Heart left ventricle (tissue), 13 donors: Measurements from ENCODE around the gene MSH3.

ENCODE experiments used
- POLR2A ChIP-seq, 2 donors: fragments of 450-650 bp; IDR thresholded peaks; one replicate each; pipeline ENCODE4 v1.6.1; 2017; ENCODE audit warnings: antibody characterized with exemption in 2 of 2, mild to moderate bottlenecking in 2 of 2, moderate library complexity in 2 of 2
- TF ChIP-seq, protein P1 (sequence below), 12 donors: fragments of 200-600 bp; sonication (generic) in 4 of 12; IDR thresholded peaks; one replicate each; pipeline versions ENCODE4 v1.5.0 to v1.8.0; 2018 to 2022; ENCODE audit warnings: antibody characterized with exemption in 12 of 12, mild to moderate bottlenecking in 5 of 12
- donor health status: ischemic (EF 13 %, LVEDD 7.1; RV severe dilation, severe dysfunction).
- donor health status: DM: no; HTN: yes; CAD: no.
- donor health status: DM: no; HTN: no; CAD: no.
- donor health status: ischemic (EF 25% LVEDD 6.9; RV normal size, moderate dysfunction).
- donor health status: ischemic (EF 25% LVEDD 5.7; RV mildly dilated, moderate dysfunction).
- donor health status: ischemic (EF 35%, LVEDD 5.7; RV mildly dilated, moderate dysfunction).
- donor health status: nonischemic (EF 11% LVEDD 7.7; RV severe dilation, severe dysfunction).
- donor health status: DM: yes; HTN: yes; CAD: no.
- donor health status: PGD.
- donor health status: ischemic (EF 29% LVEDD 5.4; RV normal size, mild dysfunction).
- donor health status: nonischemic (EF 23%, LVEDD 6.1; RV moderate dilation, normal function).

DNA sequence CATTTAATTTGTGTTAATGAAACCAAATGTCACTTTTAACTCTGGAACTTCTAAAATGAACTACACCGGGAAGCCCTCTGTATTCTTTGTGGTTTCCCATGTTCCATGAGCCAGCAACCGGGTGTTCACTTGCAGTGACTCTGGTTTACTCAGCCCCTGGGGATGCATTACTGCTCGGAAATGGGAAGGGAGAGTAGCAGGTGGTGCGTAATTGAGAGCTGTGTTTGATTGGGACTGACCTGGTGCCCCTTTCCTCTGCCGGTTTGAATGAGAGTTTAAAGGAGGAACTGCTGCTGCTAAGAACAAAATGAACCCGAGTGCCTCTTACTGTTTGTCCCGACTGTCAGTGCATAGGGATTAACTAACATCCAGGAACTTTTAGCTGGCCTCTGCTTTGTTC, 100.4 kb downstream of the MSH3 start:
- TF ChIP-seq, protein P1, sequence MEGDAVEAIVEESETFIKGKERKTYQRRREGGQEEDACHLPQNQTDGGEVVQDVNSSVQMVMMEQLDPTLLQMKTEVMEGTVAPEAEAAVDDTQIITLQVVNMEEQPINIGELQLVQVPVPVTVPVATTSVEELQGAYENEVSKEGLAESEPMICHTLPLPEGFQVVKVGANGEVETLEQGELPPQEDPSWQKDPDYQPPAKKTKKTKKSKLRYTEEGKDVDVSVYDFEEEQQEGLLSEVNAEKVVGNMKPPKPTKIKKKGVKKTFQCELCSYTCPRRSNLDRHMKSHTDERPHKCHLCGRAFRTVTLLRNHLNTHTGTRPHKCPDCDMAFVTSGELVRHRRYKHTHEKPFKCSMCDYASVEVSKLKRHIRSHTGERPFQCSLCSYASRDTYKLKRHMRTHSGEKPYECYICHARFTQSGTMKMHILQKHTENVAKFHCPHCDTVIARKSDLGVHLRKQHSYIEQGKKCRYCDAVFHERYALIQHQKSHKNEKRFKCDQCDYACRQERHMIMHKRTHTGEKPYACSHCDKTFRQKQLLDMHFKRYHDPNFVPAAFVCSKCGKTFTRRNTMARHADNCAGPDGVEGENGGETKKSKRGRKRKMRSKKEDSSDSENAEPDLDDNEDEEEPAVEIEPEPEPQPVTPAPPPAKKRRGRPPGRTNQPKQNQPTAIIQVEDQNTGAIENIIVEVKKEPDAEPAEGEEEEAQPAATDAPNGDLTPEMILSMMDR (IDR thresholded peaks at IDR 0.05), result no peak
- TF ChIP-seq POLR2A (IDR thresholded peaks at IDR 0.05), result no peak
